Tibial nerve (tissue), 4 donors: ENCODE results near the gene KLF13.

Source experiments
- EP300 ChIP-seq, 2 donors: sonication (generic); formaldehyde crosslinking; IDR thresholded peaks; one replicate each; pipeline ENCODE4 v1.6.1; 2017; ENCODE audit warnings: antibody characterized with exemption in 2 of 2, mild to moderate bottlenecking in 1 of 2
- POLR2A ChIP-seq, 2 donors: fragments of 450-650 bp; IDR thresholded peaks; one replicate each; pipeline ENCODE4 v1.6.1; 2017; ENCODE audit warnings: antibody characterized with exemption in 2 of 2, mild to moderate bottlenecking in 2 of 2, moderate library complexity in 2 of 2
- TF ChIP-seq, protein P1 (sequence below), 5 experiments: fragments of 200-600 bp in 3 of 5; fragments of 450-650 bp in 2 of 5; sonication (generic) in 3 of 5; IDR thresholded peaks; one replicate each; pipeline ENCODE4 v1.5.1; 2016 to 2019; ENCODE audit warnings: antibody characterized with exemption in 5 of 5, mild to moderate bottlenecking in 3 of 5, moderate library complexity in 2 of 5

DNA sequence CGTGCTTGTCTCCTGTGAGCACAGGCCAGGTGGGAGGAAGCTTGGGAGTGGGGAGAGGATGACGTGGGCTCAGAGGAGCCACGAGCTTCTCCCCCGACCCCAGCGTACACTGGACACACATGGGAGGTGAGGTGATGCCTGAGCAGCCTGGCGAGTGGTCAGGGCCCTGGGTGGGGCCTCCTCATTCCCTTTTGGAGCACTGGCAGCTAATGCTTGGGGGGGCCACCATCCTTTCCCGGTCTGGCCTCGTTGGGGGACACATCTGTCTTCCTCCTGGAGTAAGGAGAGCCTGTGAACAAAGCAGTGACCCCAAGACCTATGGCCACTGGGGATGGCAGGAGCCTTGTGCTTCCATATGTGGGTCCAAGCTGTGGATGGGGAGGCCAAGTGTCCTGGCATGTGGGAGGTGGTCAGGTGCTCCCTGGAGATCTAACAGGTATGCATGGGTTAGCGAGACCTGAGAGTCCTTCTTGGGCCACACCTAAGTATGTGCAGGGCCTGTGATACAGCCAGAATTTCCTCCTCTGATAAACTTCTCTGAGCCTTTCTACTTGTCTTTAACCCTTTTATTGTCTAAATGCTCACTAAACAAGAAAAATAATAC lies 9.5 kb downstream of the KLF13 start:
- TF ChIP-seq, protein P1, sequence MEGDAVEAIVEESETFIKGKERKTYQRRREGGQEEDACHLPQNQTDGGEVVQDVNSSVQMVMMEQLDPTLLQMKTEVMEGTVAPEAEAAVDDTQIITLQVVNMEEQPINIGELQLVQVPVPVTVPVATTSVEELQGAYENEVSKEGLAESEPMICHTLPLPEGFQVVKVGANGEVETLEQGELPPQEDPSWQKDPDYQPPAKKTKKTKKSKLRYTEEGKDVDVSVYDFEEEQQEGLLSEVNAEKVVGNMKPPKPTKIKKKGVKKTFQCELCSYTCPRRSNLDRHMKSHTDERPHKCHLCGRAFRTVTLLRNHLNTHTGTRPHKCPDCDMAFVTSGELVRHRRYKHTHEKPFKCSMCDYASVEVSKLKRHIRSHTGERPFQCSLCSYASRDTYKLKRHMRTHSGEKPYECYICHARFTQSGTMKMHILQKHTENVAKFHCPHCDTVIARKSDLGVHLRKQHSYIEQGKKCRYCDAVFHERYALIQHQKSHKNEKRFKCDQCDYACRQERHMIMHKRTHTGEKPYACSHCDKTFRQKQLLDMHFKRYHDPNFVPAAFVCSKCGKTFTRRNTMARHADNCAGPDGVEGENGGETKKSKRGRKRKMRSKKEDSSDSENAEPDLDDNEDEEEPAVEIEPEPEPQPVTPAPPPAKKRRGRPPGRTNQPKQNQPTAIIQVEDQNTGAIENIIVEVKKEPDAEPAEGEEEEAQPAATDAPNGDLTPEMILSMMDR (IDR thresholded peaks at IDR 0.05), result no peak
- TF ChIP-seq EP300 (IDR thresholded peaks at IDR 0.05) (no peak), POLR2A (IDR thresholded peaks at IDR 0.05) (no peak)
